Measurements from ENCODE around the gene SFSWAP.

GRCh38 chr12:131753005-131753404 lies 42.1 kb downstream of the SFSWAP start:
- no peak for TF ChIP-seq POLR2AphosphoS5 (IDR thresholded peaks at IDR 0.05)
- no peak for TF ChIP-seq POLR2A (IDR thresholded peaks at IDR 0.05)

Measured in transverse colon (tissue), 3 donors.